IPS-20b (cell line): Measurements from ENCODE around the gene C15orf39.

Experiments used
- H3K27ac ChIP-seq: one replicate; pipeline ENCODE4 v1.5.1; 2013; ENCODE audit warnings: low read length
- H3K27me3 ChIP-seq: 2 replicates; pipeline ENCODE4 v1.6.1; 2013; ENCODE audit warnings: mild to moderate bottlenecking, low read length, inconsistent platforms; ENCODE audit not compliant: insufficient read depth
- H3K36me3 ChIP-seq: 2 replicates; pipeline ENCODE4 v1.6.1; 2013; ENCODE audit warnings: low read depth, mild to moderate bottlenecking, inconsistent platforms, low read length, moderate library complexity; ENCODE audit not compliant: insufficient read depth
- H3K4me1 ChIP-seq: 2 replicates; pipeline ENCODE4 v1.6.1; 2013; ENCODE audit warnings: mild to moderate bottlenecking, control low read depth, inconsistent platforms, low read length, moderate library complexity; ENCODE audit not compliant: insufficient read depth
- H3K4me3 ChIP-seq: 2 replicates; pipeline ENCODE4 v1.5.1; 2013; ENCODE audit warnings: mild to moderate bottlenecking, low read length, inconsistent platforms
- H3K9ac ChIP-seq: 2 replicates; pipeline ENCODE4 v1.6.1; 2013; ENCODE audit warnings: low read depth, mild to moderate bottlenecking, inconsistent platforms, low read length, moderate library complexity
- H3K9me3 ChIP-seq: 2 replicates; pipeline ENCODE4 v1.6.1; 2013; ENCODE audit warnings: mild to moderate bottlenecking, low read depth, low read length, inconsistent platforms; ENCODE audit not compliant: insufficient read depth

The C15orf39 gene

DNA sequence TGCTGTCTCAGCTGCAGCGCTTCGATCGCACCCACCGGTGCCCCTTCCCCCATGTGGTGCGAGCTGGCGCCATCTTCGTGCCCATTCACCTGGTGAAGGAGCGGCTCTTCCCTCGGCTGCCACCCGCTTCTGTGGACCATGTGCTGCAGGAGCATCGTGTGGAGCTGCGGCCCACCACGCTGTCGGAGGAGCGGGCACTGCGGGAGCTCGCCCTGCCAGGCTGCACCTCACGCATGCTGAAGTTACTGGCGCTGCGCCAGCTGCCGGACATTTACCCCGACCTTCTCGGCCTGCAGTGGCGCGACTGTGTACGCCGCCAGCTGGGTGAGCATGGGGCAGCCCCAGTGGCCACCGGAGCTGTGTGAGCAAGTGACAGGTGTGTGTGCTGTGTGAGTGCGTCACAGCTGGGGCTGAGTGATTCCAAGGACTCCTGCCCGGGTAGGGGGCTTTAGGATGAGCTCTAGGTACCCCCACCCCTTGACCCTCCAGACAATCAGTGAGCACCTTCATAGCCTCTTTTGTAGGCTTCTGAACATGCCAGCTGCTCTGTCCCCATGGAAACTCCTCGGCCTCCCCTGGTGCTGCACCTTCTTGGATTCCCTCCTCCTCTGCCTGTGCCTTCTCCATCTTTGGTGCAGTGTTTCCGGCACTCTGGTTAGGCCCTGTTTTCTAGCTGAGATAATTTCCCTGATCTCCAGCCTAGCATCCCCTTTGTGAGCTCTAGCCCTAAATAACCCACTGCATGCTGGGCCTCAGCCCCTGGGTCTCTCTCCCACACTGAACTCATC is 7.0 kb downstream of the C15orf39 start:
- peaks cover 5% of the 10 kb centered on the region; the same call in 1 of the 2 replicates for H3K4me1 ChIP-seq
- no peak overlapping the region for H3K27ac ChIP-seq
- H3K27me3 ChIP-seq: peaks cover 3% of the 10 kb centered on the region
- H3K4me3 ChIP-seq: no peak overlapping the region
- no peaks in the 10 kb centered on the region for H3K9me3 ChIP-seq
- H3K36me3 ChIP-seq: peaks cover 74% of the 10 kb centered on the region
- H3K9ac ChIP-seq: no peak overlapping the region

DNA sequence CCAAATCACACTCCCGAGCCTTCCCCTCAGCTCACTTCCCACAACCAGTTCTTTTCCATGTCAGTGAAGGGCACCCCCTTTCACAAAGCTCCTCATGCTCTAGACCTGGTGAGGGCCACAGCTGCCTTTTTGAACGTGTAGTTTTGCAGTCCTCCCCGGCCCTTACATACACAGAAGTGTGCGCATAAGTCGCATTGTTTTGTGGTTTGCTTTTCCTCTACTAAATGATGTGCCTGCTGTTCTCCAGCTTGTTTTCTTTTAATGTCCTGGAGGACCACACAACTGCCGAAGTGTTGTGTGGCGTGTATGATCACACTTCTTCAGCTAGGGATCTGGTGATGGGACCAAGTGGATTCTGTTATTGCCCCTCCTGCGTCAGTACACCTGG is 7.6 kb downstream of the C15orf39 start:
- Histone ChIP-seq H3K27me3 (no peaks in the 10 kb centered on the region), H3K4me3 (no peak overlapping the region), H3K9ac (no peak overlapping the region), H3K27ac (no peak overlapping the region), H3K4me1 (no peaks in the 10 kb centered on the region; the same call in 1 of the 2 replicates), H3K36me3 (peaks cover 74% of the 10 kb centered on the region), H3K9me3 (no peaks in the 10 kb centered on the region)

DNA sequence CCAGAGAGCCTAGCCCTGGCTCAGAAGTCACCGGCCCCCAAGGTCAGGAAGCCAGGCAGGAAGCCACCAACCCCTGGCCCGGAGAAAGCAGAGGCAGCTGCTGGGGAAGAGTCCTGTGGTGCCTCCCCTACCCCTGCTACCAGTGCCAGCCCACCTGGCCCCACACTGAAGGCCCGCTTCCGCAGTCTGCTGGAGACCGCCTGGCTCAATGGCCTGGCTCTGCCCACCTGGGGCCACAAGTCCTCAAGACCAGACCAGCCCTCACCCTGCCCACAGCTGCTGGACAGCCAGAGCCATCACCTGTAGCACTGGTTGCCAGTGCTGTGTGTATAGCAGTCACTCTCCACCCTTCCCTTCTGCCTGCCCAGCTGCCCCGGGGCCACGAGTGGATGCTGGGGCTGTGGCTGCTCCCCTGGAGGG is 9.1 kb downstream of the C15orf39 start:
- Histone ChIP-seq H3K27me3 (no peaks in the 10 kb centered on the region), H3K9me3 (no peaks in the 10 kb centered on the region), H3K4me3 (no peak overlapping the region), H3K4me1 (no peaks in the 10 kb centered on the region; the same call in 1 of the 2 replicates), H3K36me3 (peaks cover 71% of the 10 kb centered on the region), H3K27ac (no peak overlapping the region), H3K9ac (no peak overlapping the region)

DNA sequence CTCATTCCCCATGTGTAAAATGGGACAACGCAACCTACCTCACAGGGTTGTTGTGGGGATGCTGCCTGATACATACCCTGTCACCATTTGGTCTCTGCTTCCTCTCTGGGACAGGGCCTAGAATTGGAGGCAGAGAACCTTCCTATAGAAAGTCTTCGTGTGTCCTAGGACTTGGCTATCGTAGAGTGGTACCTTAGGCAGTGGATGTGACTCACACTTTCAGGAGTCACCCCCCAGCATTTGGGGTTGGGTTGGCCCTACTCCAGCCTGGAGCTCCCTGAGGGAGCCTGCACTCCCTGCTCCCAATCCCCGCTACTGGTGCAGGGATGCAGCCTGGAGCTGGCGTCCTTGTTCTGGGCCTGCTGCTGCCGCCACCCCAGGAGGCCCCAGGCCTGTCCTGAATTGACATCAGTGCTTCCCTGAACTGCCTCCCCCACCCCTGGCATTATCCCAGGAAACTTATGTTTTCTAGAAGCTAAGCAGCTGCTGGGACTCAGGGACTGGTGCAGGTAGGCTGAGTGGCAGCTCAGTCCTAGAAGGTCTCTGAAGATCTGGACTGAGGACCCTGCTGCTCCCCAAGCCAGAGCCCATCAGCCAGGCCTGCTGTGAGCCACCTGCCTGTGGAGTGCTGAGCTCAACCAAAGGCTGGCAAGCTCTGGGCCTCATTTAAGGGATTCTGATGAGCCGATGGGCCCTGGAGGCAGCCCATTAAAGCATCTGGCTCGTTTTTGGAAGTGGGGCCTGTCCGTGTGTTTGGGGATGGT is 9.9 kb downstream of the C15orf39 start:
- Histone ChIP-seq H3K9me3 (no peaks in the 10 kb centered on the region), H3K27ac (no peak overlapping the region), H3K4me3 (no peak overlapping the region), H3K4me1 (no peaks in the 10 kb centered on the region; the same call in 1 of the 2 replicates), H3K27me3 (no peaks in the 10 kb centered on the region), H3K36me3 (peaks cover 64% of the 10 kb centered on the region), H3K9ac (no peak overlapping the region)

DNA sequence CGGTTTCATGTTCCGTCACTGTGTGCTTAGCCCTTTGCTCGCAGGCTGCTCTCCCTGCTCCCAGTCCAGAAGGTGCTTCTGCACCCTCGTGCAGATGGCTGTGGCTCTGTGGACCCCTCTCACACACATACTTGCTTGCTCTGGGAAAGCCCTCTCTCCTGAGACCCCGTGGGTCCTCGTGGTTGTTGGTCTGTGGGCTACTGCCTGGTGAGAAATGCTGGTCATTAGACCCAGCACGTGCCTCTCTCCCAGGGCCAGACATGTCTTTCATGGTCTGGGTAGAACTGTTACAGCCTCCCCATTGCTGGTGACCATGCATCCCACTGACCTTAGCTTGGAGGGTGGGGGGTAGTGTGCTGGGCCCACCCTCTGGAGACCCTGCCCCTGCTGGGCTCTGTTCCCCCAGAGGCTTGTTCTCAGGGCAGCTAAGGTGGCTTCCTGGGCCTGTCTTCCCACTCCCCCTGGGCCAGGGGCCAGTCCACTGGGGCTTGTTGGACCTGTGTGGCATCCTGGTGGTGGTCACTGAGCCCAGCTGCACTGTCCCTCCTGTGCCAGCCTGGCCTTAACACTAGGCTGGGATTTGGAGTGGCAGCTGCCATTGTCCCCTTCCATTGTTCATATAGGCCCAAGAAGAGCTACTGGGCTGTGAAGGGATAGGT is 10.6 kb downstream of the C15orf39 start:
- Histone ChIP-seq H3K27me3 (no peaks in the 10 kb centered on the region), H3K4me1 (no peaks in the 10 kb centered on the region; the same call in 1 of the 2 replicates), H3K27ac (no peak overlapping the region), H3K9me3 (no peaks in the 10 kb centered on the region), H3K36me3 (peaks cover 59% of the 10 kb centered on the region), H3K9ac (no peak overlapping the region), H3K4me3 (no peak overlapping the region)

DNA sequence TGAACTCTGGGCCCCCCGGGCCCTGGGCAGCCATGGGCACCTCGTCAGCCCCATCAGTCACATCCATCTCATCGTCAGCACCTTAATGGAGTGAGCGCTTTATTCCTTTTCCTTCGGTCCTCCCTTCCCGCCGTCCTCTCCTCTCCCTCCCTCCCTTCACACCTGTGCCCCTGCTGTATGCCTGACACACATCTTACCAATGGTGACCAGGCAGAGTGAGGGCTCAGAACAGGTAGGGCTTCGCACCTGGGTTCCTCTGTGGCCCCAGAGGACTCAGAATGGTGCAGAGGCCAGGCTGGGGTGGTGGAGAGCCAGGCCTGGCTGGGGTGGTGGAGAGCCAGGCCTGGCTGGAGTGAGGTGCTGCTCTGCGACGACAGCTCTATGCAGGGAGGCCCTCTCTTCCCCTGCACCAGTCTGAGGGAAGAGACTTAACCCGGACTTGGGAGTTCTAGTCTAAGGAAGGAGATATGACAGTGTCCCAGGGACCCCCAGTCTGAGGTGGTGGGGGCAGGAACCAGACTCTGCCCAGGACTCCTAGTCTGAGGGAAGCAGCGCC is 11.6 kb downstream of the C15orf39 start:
- Histone ChIP-seq H3K36me3 (peaks cover 50% of the 10 kb centered on the region), H3K27me3 (no peaks in the 10 kb centered on the region), H3K4me1 (no peaks in the 10 kb centered on the region; the same call in 1 of the 2 replicates), H3K27ac (no peak overlapping the region), H3K9me3 (no peaks in the 10 kb centered on the region), H3K9ac (no peak overlapping the region), H3K4me3 (no peak overlapping the region)

DNA sequence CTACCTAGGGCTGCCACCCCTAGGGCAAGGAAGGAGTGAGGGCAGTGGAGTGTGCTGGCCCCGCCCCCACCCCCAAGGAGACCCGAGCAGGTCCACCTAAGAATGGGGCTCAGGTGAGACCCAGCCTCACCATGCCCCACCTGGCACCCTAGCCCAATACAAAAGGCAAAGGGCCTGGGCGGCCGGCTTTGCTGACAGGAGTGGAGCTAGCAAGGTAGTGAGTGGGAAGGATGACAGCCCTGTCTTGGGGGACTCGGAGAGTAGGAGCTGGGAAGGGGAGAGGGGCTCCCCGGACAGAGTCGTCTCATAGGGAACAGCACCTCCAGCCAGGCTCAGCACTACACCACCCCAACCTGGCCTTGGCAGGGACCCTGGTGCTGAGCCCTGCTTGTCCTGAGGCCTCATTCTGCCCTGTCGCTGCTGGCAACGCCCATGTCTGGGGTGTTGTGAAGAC is 12.1 kb downstream of the C15orf39 start:
- Histone ChIP-seq H3K9me3 (no peaks in the 10 kb centered on the region), H3K9ac (no peak overlapping the region), H3K27me3 (no peaks in the 10 kb centered on the region)

DNA sequence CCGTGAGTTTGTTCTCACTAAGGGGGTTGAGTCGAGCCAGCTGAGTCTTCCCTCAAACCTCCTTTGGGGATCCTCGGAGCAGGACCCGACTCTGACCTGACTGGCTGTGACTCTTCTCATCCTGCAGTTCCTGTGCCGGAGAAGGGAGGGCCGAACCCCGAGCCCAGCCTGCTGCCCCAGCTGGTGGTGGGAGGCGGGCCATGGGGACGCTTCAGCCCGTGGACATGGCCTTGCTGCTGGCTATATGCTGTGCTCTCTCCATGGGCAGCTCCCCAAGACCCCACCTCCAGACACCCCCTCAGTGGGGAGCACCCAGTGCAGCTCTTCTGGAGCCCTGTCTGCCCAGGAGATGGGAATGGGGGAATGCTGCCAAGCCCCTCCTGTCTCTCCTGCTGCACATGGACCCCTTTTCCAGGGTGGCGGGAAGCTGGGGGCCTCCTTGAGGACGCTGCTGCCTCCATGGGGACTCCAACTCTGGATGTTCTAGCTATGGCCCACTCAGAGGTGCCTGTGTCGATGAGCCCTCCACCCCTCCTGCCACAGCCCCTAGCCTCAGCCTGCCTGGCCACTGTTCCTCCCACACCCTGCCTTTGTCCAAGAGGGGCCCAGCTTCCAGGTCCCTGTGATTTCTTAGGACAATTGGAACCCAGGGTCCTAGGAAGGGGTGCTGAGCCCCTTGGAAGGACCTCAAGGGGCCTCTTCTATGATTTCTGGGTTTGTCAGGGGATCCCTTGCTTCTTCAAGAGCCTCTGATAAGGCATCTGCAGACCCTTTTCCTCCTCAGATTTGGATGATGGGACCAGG is 12.8 kb downstream of the C15orf39 start:
- H3K4me3 ChIP-seq: no peak overlapping the region
- H3K36me3 ChIP-seq: peaks cover 38% of the 10 kb centered on the region
- H3K27ac ChIP-seq: no peak overlapping the region
- H3K9ac ChIP-seq: no peak overlapping the region
- no peaks in the 10 kb centered on the region for H3K27me3 ChIP-seq
- no peaks in the 10 kb centered on the region for H3K9me3 ChIP-seq
- no peaks in the 10 kb centered on the region; the same call in 1 of the 2 replicates for H3K4me1 ChIP-seq

More for the DNA sequence above, 12.1 kb downstream of the C15orf39 start:
- H3K4me3 ChIP-seq: no peak overlapping the region
- peaks cover 45% of the 10 kb centered on the region for H3K36me3 ChIP-seq
- no peak overlapping the region for H3K27ac ChIP-seq
- no peaks in the 10 kb centered on the region; the same call in 1 of the 2 replicates for H3K4me1 ChIP-seq

DNA sequence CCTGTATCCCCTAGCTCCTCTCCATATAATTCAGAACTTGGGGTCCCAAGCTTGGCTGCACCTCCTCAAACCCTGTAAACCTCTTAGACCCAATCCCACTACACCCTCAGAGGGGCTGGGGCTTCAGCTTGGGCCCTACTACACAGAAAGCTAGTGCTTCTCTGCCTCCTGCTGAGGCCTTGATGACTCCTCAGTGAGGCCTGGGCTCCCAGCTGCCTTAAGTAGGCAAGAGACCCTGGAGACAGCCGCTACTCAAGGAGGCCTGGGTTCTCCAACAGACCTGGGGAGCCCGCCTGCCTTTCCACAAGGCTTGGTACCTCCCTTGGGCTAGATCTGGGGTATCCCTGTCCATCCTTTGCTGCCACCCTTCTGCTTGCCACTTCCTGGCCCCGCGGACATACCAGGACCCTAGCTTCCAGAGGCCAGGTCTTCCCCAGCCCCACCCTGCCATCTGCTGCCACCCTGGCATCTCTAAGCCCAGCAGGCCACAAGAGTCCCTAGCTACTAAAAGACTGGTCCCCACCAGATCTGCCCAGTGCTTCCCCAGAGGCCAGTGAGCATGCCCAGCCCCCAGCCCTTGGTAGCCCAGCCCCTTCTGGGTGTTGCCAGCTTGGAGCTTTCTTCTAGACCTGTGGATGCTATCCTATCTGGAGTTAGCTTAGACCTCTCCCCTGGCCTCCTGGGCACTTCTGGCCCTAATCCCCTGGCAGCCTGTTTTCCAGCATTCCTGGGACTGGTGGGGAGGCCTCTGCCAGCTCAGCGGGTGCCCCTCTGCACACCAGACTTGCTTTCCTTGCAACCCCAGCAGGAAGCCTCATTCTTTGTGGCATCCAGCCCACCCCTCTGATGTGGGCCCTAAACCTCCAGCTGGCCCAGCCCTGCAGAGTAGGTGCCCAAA is 13.7 kb downstream of the C15orf39 start:
- Histone ChIP-seq H3K9me3 (no peaks in the 10 kb centered on the region), H3K27ac (no peak overlapping the region), H3K36me3 (peaks cover 29% of the 10 kb centered on the region), H3K4me1 (no peaks in the 10 kb centered on the region; the same call in 1 of the 2 replicates), H3K9ac (no peak overlapping the region), H3K27me3 (no peaks in the 10 kb centered on the region), H3K4me3 (no peak overlapping the region)

DNA sequence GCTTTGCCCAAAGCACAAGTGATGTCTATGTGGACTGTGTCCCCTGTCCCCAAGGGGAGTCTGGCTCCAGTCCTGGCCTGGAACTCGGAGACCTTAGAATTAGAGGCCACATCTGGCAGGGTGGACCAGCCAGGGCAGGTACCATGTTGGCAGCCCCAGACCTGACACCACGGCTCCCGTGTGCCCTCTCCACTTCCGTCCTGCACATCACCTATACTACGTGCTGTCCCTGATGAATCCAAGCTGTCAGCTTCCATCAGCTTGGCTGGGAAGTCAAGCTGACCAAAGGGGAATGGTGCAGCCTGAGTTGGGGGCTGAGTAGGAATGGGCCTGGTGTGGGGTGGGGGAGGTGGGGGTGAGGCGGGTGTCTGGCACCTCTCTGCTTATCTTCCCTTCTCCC is 15.3 kb downstream of the C15orf39 start:
- Histone ChIP-seq H3K9ac (no peak overlapping the region), H3K4me1 (no peaks in the 10 kb centered on the region; the same call in 1 of the 2 replicates), H3K4me3 (no peak overlapping the region), H3K9me3 (no peaks in the 10 kb centered on the region), H3K36me3 (peaks cover 13% of the 10 kb centered on the region), H3K27me3 (no peaks in the 10 kb centered on the region), H3K27ac (no peak overlapping the region)
